ENCODE measurements around the gene L2HGDH. TPM values are rescaled to one million over a fixed set of nuclear protein-coding genes. Genes with fewer than 3 reads are reported as not detected.
A peak's percentile ranks its signal among the peaks of the same experiment; 100 is the strongest.

L2HGDH gene
- total and polyA plus RNA-seq, 3 experiments from 2014 or later, result 3.6 to 20.0 (median 19.7) TPM

GRCh38 chr14:50228313-50228712 is 83.7 kb downstream of the L2HGDH start:
- H3K36me3 ChIP-seq (ENCODE audit: insufficient read depth, low read length), result no peaks in the 10 kb centered on the region
- no peak overlapping the region for H3K27ac ChIP-seq (ENCODE audit: low read depth, low read length)
- CTCF ChIA-PET, result interaction anchor here (1.0 to 1.4 kb wide), 2 partner anchors 82 to 375 kb away, joined by 3 to 4 read pairs; no protein-coding TSS in a partner anchor
- DNase-seq, result no peak
- no peaks in the 10 kb centered on the region for H3K27me3 ChIP-seq (ENCODE audit: insufficient read depth, low read length, poor library complexity, severe bottlenecking)
- no peaks in the 10 kb centered on the region for H3K9me3 ChIP-seq (ENCODE audit: low read length)
- no peaks in the 10 kb centered on the region for H3K9me3 Mint-ChIP-seq
- H3K27me3 Mint-ChIP-seq, result peaks cover 0 to 1% of the 10 kb centered on the region in 2 donors
- peak overlapping the region in 3 of 7 donors; percentile 11 to 68 (median 46) for H3K4me3 Mint-ChIP-seq
- peaks cover 33% of the 10 kb centered on the region for H3K4me1 ChIP-seq (ENCODE audit: insufficient read depth, low read length)
- POLR2A ChIA-PET, result interaction anchor here (0.5 kb wide), 1 partner anchor 82 kb away, joined by 4 read pairs; no protein-coding TSS in a partner anchor
- H3K4me1 Mint-ChIP-seq, result peaks cover 47 to 83% (median 67%) of the 10 kb centered on the region in 3 donors
- peak overlapping the region in 1 of 8 donors; percentile 23 for H3K27ac Mint-ChIP-seq
- peaks cover 0 to 13% (median 3%) of the 10 kb centered on the region in 3 donors for H3K36me3 Mint-ChIP-seq
- H3K4me3 ChIP-seq (ENCODE audit: low read length), result no peak overlapping the region

- H3K4me1 ChIP-seq (ENCODE audit: insufficient read depth, low read length), result peaks cover 36% of the 10 kb centered on the region
- H3K27me3 ChIP-seq (ENCODE audit: insufficient read depth, low read length, poor library complexity, severe bottlenecking), result no peaks in the 10 kb centered on the region
- H3K27ac ChIP-seq (ENCODE audit: low read depth, low read length), result no peak overlapping the region
- Mint-ChIP-seq H3K4me3 (peak overlapping the region in 2 of 7 donors; percentile 13 to 20), H3K27me3 (peaks cover 0 to 1% of the 10 kb centered on the region in 2 donors), H3K9me3 (no peaks in the 10 kb centered on the region), H3K4me1 (peaks cover 56 to 88% (median 80%) of the 10 kb centered on the region in 3 donors), H3K36me3 (peaks cover 0 to 23% (median 5%) of the 10 kb centered on the region in 3 donors), H3K27ac (peak overlapping the region; percentile 7 to 93 (median 51))
- H3K4me3 ChIP-seq (ENCODE audit: low read length), result no peak overlapping the region
- POLR2A ChIA-PET, result no interaction called here
- H3K9me3 ChIP-seq (ENCODE audit: low read length), result no peaks in the 10 kb centered on the region
- CTCF ChIA-PET, result no interaction called here
- no peak for DNase-seq
- no peaks in the 10 kb centered on the region for H3K36me3 ChIP-seq (ENCODE audit: insufficient read depth, low read length)
These were observed 86.1 kb downstream of the L2HGDH start for GRCh38 chr14:50225974-50226297.

GRCh38 chr14:50225067-50225973 is 86.7 kb downstream of the L2HGDH start:
- Mint-ChIP-seq H3K9me3 (no peaks in the 10 kb centered on the region), H3K36me3 (peaks cover 0 to 17% (median 5%) of the 10 kb centered on the region in 3 donors), H3K27me3 (peaks cover 0 to 1% of the 10 kb centered on the region in 2 donors), H3K4me1 (peaks cover 54 to 90% (median 80%) of the 10 kb centered on the region in 3 donors), H3K4me3 (peak overlapping the region in 2 of 7 donors; percentile 13 to 20), H3K27ac (peak overlapping the region; percentile 7 to 93 (median 51))
- Histone ChIP-seq H3K27me3 (ENCODE audit: insufficient read depth, low read length, poor library complexity, severe bottlenecking) (no peaks in the 10 kb centered on the region), H3K4me1 (ENCODE audit: insufficient read depth, low read length) (peaks cover 36% of the 10 kb centered on the region), H3K36me3 (ENCODE audit: insufficient read depth, low read length) (peaks cover 4% of the 10 kb centered on the region), H3K27ac (ENCODE audit: low read depth, low read length) (no peak overlapping the region), H3K9me3 (ENCODE audit: low read length) (no peaks in the 10 kb centered on the region), H3K4me3 (ENCODE audit: low read length) (no peak overlapping the region)
- POLR2A ChIA-PET, result no interaction called here
- CTCF ChIA-PET, result no interaction called here
- no peak for DNase-seq

DNA sequence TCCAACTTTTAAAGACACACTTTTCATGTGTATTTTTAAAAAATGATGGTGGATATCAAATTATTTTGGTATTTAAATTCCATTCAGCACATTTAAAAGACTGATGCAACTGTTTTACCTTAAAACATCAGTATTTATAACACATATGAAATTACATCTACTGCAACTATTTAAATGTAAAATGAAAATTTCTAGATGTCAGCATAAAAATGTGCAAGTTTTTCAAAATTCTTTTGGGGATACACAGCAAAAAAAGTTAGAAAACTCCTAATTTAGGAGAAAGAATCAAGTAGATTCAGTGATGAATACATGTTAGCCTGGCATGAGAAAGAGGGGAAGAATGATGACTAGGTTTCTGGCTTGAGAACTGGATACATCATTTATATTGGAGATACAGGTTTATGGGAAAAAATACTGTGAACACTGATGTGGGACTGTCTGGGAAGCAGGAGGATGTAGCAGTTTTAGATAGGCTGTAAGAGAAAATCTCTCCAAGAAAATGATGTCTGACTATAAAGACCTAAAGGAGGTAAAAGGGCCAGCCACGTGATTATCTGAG is 89.9 kb downstream of the L2HGDH start:
- Histone ChIP-seq H3K36me3 (ENCODE audit: insufficient read depth, low read length) (peaks cover 4% of the 10 kb centered on the region), H3K27me3 (ENCODE audit: insufficient read depth, low read length, poor library complexity, severe bottlenecking) (no peaks in the 10 kb centered on the region), H3K9me3 (ENCODE audit: low read length) (no peaks in the 10 kb centered on the region), H3K4me3 (ENCODE audit: low read length) (no peak overlapping the region), H3K27ac (ENCODE audit: low read depth, low read length) (no peak overlapping the region), H3K4me1 (ENCODE audit: insufficient read depth, low read length) (peaks cover 23% of the 10 kb centered on the region)
- no peak for DNase-seq
- H3K4me1 Mint-ChIP-seq, result peaks cover 46 to 79% (median 68%) of the 10 kb centered on the region in 3 donors
- H3K27ac Mint-ChIP-seq, result peak overlapping the region in 6 of 8 donors; percentile 14 to 58 (median 28)
- no peaks in the 10 kb centered on the region for H3K9me3 Mint-ChIP-seq
- ChIA-PET POLR2A (no interaction called here), CTCF (no interaction called here)
- peaks cover 0 to 18% (median 2%) of the 10 kb centered on the region in 3 donors for H3K36me3 Mint-ChIP-seq
- peaks cover 0 to 1% of the 10 kb centered on the region in 2 donors for H3K27me3 Mint-ChIP-seq
- no peak overlapping the region for H3K4me3 Mint-ChIP-seq

DNA sequence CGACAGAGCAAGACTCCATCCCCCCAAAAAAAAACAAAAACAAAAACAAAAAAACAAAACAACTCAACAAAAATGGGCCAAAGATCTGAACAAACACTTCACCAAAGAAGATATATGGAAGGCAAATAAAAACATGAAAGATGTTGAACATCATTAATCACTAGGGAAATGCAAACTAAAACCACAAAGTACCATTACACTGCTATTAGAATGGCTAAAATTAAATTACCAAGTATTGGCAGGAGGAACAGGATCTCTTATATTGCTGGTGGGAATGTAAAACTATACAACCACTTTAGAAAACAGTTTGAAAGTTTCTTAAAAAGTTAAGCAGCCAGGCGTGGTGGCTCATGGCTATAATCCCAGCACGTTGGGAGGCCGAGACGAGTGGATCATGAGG is 93.5 kb downstream of the L2HGDH start:
- Histone ChIP-seq H3K4me1 (ENCODE audit: insufficient read depth, low read length) (peaks cover 11% of the 10 kb centered on the region), H3K27ac (ENCODE audit: low read depth, low read length) (no peak overlapping the region), H3K4me3 (ENCODE audit: low read length) (no peak overlapping the region), H3K9me3 (ENCODE audit: low read length) (no peaks in the 10 kb centered on the region), H3K27me3 (ENCODE audit: insufficient read depth, low read length, poor library complexity, severe bottlenecking) (no peaks in the 10 kb centered on the region), H3K36me3 (ENCODE audit: insufficient read depth, low read length) (peaks cover 4% of the 10 kb centered on the region)
- Mint-ChIP-seq H3K4me1 (peaks cover 37 to 58% (median 55%) of the 10 kb centered on the region in 3 donors), H3K27ac (no peak overlapping the region), H3K36me3 (peaks cover 0 to 19% (median 2%) of the 10 kb centered on the region in 3 donors), H3K4me3 (peak overlapping the region in 1 of 7 donors; percentile 41), H3K9me3 (no peaks in the 10 kb centered on the region), H3K27me3 (no peaks in the 10 kb centered on the region)
- ChIA-PET POLR2A (no interaction called here), CTCF (no interaction called here)
- no peak for DNase-seq

GRCh38 chr14:50215416-50215815 is 96.6 kb downstream of the L2HGDH start:
- Mint-ChIP-seq H3K4me3 (no peak overlapping the region), H3K4me1 (peaks cover 27 to 46% (median 43%) of the 10 kb centered on the region in 3 donors), H3K9me3 (no peaks in the 10 kb centered on the region), H3K27me3 (no peaks in the 10 kb centered on the region), H3K27ac (no peak overlapping the region), H3K36me3 (peaks cover 0 to 11% (median 2%) of the 10 kb centered on the region in 3 donors)
- CTCF ChIA-PET, result no interaction called here
- DNase-seq, result no peak
- POLR2A ChIA-PET, result no interaction called here
- no peak overlapping the region for H3K27ac ChIP-seq (ENCODE audit: low read depth, low read length)
- no peaks in the 10 kb centered on the region for H3K9me3 ChIP-seq (ENCODE audit: low read length)
- H3K27me3 ChIP-seq (ENCODE audit: insufficient read depth, low read length, poor library complexity, severe bottlenecking), result no peaks in the 10 kb centered on the region
- no peaks in the 10 kb centered on the region for H3K4me1 ChIP-seq (ENCODE audit: insufficient read depth, low read length)
- no peak overlapping the region for H3K4me3 ChIP-seq (ENCODE audit: low read length)
- peaks cover 1% of the 10 kb centered on the region for H3K36me3 ChIP-seq (ENCODE audit: insufficient read depth, low read length)

DNA sequence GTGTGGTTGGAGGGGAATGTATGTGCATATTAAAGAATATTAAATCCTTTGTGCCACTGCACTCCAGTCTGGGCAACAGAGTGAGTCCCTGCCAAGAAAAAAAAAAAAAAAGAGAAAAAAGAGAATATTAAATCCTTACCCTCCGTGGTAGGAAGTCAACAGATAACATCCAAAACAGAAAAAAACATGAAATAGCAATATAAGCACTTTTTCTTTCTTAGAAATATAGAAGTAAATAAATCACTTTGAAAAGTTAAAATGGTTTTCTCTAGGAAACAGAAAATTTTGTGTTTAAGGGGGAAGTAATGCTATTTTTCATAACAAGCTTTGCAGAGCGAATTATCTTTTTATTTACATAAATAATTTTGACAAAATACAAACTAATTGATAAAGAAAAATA is 98.2 kb downstream of the L2HGDH start:
- DNase-seq, result no peak
- POLR2A ChIA-PET, result interaction anchor here (0.7 kb wide), 1 partner anchor 74 kb away, joined by 3 read pairs; no protein-coding TSS in a partner anchor
- no peaks in the 10 kb centered on the region for H3K4me1 ChIP-seq (ENCODE audit: insufficient read depth, low read length)
- CTCF ChIA-PET, result no interaction called here
- Mint-ChIP-seq H3K27ac (no peak overlapping the region), H3K4me1 (peaks cover 24 to 39% (median 38%) of the 10 kb centered on the region in 3 donors), H3K36me3 (peaks cover 0 to 11% (median 2%) of the 10 kb centered on the region in 3 donors), H3K4me3 (no peak overlapping the region), H3K9me3 (no peaks in the 10 kb centered on the region), H3K27me3 (no peaks in the 10 kb centered on the region)
- H3K9me3 ChIP-seq (ENCODE audit: low read length), result no peaks in the 10 kb centered on the region
- H3K36me3 ChIP-seq (ENCODE audit: insufficient read depth, low read length), result no peaks in the 10 kb centered on the region
- no peaks in the 10 kb centered on the region for H3K27me3 ChIP-seq (ENCODE audit: insufficient read depth, low read length, poor library complexity, severe bottlenecking)
- H3K4me3 ChIP-seq (ENCODE audit: low read length), result no peak overlapping the region
- H3K27ac ChIP-seq (ENCODE audit: low read depth, low read length), result no peak overlapping the region

- Mint-ChIP-seq H3K27ac (peak overlapping the region in 2 of 8 donors; percentile 13 to 59), H3K4me1 (peaks cover 23 to 37% (median 33%) of the 10 kb centered on the region in 3 donors), H3K27me3 (no peaks in the 10 kb centered on the region), H3K36me3 (peaks cover 0 to 10% (median 2%) of the 10 kb centered on the region in 3 donors), H3K4me3 (no peak overlapping the region), H3K9me3 (no peaks in the 10 kb centered on the region)
- ChIA-PET POLR2A (no interaction called here), CTCF (no interaction called here)
- H3K36me3 ChIP-seq (ENCODE audit: insufficient read depth, low read length), result no peaks in the 10 kb centered on the region
- H3K4me1 ChIP-seq (ENCODE audit: insufficient read depth, low read length), result no peaks in the 10 kb centered on the region
- H3K4me3 ChIP-seq (ENCODE audit: low read length), result no peak overlapping the region
- no peak overlapping the region for H3K27ac ChIP-seq (ENCODE audit: low read depth, low read length)
- H3K9me3 ChIP-seq (ENCODE audit: low read length), result no peaks in the 10 kb centered on the region
- no peak for DNase-seq
- H3K27me3 ChIP-seq (ENCODE audit: insufficient read depth, low read length, poor library complexity, severe bottlenecking), result no peaks in the 10 kb centered on the region
These were observed 99.3 kb downstream of the L2HGDH start for GRCh38 chr14:50212726-50213125.
